Measurements from ENCODE around the gene PLOD1.

- TF ChIP-seq CTCF (IDR thresholded peaks at IDR 0.05 in 4 of 5, conservative IDR thresholded peaks at IDR 0.05 in 1 of 5) (no peak), POLR2A (IDR thresholded peaks at IDR 0.05) (no peak)
These were observed 14.1 kb upstream of the PLOD1 start for GRCh38 chr1:11920239-11920903.

All from gastrocnemius medialis (tissue), 4 donors.